ENCODE results near the gene SLC6A11.

- TF ChIP-seq SMARCA4 (IDR thresholded peaks at IDR 0.05), result no peak
- no peak for TF ChIP-seq POLR2A (conservative IDR thresholded peaks at IDR 0.05)
- TF ChIP-seq EP300 (IDR thresholded peaks at IDR 0.05; ENCODE audit: low read length), result no peak
- no peak for TF ChIP-seq NBN (IDR thresholded peaks at IDR 0.05; ENCODE audit: low read depth)
- no peak for TF ChIP-seq HDAC2 (IDR thresholded peaks at IDR 0.05)
- TF ChIP-seq ZNF444 (CRISPR knock-in tag; IDR thresholded peaks at IDR 0.05), result no peak
- no peak for TF ChIP-seq ZFX (CRISPR knock-in tag; IDR thresholded peaks at IDR 0.05)
- no peak for TF ChIP-seq TBL1XR1 (IDR thresholded peaks at IDR 0.05; ENCODE audit: low read length in 2 of 2)
- TF ChIP-seq CTCF (IDR thresholded peaks at IDR 0.05 in 2 of 3, conservative IDR thresholded peaks at IDR 0.05 in 1 of 3; ENCODE audit: insufficient read depth in 2 of 3, low read depth in 1 of 3, low read length in 3 of 3), result no peak
- TF ChIP-seq E2F1 (CRISPR knock-in tag; IDR thresholded peaks at IDR 0.05), result no peak
- no peak for TF ChIP-seq GATAD2A (IDR thresholded peaks at IDR 0.05)
- TF ChIP-seq ARNT (IDR thresholded peaks at IDR 0.05), result no peak
- no peak for TF ChIP-seq KLF16 (IDR thresholded peaks at IDR 0.05)
- no peak for TF ChIP-seq ZNF197 (CRISPR knock-in tag; IDR thresholded peaks at IDR 0.05; ENCODE audit: low read depth)
Observed at GRCh38 chr3:10781981-10782380, 34.0 kb upstream of the SLC6A11 start.

Data from K562 (cell line).